ENCODE data around the gene SEC61G.

SEC61G gene

GRCh38 chr7:54758702-54759592 is at the start of gene SEC61G:
TSS of gene SEC61G (minus strand) at chr7:54759211. CDS start at chr7:54757588, 1,623 bp downstream.
- DNase-seq (ENCODE audit: low read depth): peak; percentile 91

GRCh38 chr7:54802841-54803240 is 43.8 kb upstream of the SEC61G start:
- no peak for DNase-seq (ENCODE audit: low read depth)

DNA sequence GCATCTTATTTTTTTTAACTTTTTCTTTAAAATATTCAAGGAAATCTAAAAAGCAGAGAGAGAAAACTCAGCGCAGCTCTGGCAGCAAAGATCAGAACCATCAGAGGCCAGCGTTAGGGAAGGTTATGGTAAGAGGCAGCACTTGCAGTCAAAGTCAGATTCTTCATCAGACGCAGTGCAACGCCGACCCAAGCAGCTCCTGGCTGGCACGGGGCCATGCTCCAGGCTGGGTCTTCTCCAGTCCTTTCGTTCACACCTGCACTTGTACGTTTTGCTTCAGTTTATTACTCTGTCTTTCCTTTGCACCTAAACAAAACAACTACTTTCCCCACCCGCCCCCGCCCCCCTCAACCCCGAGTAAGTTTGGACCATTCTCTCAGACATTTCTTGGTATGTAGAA is 43.1 kb upstream of the SEC61G start:
- DNase-seq (ENCODE audit: low read depth): no peak

DNA sequence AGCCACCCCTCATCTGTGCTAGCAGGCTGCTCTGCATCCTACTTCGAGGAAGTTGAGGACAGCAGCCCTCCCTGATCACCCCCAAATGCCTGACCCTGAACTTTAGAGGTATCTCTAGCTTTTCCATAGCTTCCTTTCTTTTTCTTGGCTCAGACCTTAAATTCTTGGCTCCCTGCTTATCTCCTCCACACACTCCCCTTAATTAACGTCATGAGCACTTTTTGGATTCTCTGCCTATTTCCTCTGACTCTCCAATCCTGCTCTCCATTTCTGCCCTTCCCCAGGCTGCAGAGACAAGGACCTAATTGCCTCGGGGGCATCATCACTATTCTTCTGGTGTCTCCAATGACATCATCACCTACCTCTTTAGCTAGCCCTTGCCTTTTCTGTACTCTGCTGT is 40.8 kb upstream of the SEC61G start:
- DNase-seq (ENCODE audit: low read depth): no peak

DNA sequence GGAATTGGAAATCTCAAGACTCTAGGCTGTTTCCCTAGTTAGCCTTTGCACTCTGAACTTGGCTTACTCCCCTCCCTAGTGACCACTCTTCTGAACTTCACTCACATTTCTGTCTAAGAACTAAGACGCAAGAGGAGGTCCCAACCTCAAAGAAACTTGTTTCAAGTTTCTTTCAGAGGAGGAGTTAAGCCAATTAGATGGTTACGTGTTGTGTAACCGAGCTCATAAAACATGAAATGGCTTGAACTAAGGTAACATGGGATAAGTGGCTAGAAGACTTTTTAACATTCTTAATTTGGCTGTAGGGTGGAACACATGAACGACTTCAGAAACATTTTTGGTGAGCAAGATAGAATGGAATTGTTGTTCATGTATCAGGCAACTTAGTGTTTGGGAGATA is 39.5 kb upstream of the SEC61G start:
- DNase-seq (ENCODE audit: low read depth): no peak

GRCh38 chr7:54796853-54797252 is 37.8 kb upstream of the SEC61G start:
- DNase-seq (ENCODE audit: low read depth): no peak

DNA sequence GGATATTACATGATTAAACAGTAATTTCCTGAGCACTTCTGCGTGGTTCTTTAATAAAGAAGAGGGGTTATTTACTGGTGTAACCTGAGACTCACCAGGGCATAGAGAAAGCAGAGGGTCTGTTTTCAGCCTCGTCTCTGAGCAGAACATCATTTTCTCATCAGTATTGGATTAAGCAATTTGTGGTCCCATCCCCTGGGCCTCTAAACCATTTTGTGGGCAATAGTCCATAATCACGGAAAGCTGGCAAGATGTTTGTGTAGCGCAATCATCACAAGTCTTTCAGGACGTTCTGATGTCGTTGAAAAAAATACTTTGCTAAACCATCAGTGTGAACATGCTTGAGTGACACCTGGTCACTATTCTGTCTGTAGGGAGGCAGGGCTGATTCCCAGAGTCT is 37.1 kb upstream of the SEC61G start:
- no peak for DNase-seq (ENCODE audit: low read depth)

GRCh38 chr7:54792383-54792782 is 33.4 kb upstream of the SEC61G start:
- no peak for DNase-seq (ENCODE audit: low read depth)

- no peak for DNase-seq (ENCODE audit: low read depth)
These were observed 29.7 kb upstream of the SEC61G start for GRCh38 chr7:54788664-54789063.

GRCh38 chr7:54785261-54785660 is 26.2 kb upstream of the SEC61G start:
- DNase-seq (ENCODE audit: low read depth): no peak

DNA sequence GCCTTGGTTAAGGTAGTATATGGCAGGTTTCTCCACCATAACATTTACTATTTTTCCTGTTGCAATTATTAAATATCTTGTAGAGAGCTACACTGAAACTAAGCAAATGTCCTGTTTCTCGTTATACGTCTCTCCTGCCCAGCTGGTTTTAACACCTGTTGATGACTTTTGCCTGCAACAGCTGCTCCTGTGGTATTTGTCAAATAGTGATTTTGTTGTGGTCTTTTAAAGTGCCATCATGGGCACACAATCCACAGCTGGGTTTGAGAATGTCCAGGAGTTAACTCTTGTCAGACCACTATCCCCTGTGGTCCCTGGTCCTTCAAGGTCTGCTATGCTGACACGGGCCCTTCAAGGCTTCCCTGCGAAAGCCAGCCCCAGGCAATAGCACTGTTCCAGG is 24.9 kb upstream of the SEC61G start:
- DNase-seq (ENCODE audit: low read depth): no peak

DNA sequence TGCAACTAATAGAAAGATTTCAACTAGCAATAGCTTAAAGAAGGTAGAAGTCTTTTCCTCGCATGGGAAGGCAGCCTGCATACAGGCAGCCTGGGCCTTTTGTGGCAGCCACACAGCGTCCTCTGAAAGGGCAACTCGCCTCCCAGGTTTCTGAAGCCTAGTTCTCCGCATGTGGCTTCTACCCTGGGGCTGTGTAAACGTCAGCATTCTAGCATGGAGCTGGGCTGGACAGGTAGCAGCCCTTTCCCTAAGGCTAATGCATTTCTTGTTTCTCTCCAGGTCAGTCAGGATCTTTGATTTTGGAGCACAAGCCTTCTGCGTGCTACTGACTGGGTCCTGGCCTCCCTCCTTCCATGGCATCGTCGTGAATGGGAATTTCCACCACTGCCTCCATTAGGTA is 23.8 kb upstream of the SEC61G start:
- DNase-seq (ENCODE audit: low read depth): no peak

DNA sequence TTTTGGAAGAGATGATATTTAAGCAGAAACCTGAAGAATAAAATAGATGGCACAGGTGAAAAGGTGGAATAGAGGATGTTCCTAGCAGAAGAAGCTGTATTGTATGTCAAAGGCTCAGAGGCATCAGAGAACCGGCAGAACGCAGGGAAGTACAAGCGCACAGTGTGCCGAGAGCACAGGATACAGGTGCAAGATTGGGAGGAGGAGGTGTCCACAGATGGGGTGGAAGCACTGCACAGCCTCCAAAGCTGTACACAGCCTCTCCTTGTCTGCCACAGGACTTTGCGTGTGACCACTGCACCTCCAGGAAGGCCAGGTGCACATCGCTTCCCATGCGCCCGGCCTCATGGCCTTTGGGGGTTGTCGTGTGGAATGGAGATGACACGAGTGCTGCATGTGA is 23.3 kb upstream of the SEC61G start:
- DNase-seq (ENCODE audit: low read depth): no peak

DNA sequence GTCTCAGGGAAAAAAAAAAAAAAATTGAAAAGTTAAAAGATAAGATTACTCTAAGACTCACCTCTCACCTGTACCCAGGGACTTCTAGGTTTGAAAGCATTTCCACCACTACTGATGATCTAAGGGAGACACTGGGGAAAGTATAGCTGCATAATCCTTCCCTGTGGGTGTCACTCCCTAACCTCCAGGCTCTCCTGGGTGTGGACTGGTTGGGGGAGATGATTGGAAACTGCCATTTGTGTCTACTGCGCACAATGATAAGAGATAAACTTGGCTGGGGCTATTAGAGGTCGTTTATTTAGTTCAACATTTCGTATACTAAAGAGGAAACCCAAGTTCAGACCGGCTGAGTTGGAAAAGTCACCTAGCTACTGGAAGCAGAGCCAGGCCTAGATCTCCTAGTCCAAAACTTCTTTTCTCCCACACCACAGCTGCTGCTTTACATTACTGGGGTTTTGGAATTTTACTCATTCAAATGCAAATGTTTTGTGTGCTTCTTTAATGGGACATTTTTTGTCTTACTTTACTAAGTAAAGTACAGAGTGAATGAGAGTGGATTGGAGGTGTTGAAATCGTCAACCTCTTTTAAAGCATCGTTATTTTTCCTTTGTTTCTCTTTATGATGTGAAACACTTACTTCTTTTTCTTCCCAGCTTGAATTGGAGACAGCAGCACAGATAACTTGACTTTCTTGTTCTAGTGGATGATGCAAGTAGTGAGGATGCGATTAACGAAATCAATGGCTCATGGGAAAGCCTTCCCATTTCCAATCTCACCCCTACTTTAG is 22.3 kb upstream of the SEC61G start:
- no peak for DNase-seq (ENCODE audit: low read depth)

- no peak for DNase-seq (ENCODE audit: low read depth)
These were observed 21.5 kb upstream of the SEC61G start for GRCh38 chr7:54780490-54780889.

- DNase-seq (ENCODE audit: low read depth): no peak
These were observed 19.9 kb upstream of the SEC61G start for GRCh38 chr7:54778696-54779540.

DNA sequence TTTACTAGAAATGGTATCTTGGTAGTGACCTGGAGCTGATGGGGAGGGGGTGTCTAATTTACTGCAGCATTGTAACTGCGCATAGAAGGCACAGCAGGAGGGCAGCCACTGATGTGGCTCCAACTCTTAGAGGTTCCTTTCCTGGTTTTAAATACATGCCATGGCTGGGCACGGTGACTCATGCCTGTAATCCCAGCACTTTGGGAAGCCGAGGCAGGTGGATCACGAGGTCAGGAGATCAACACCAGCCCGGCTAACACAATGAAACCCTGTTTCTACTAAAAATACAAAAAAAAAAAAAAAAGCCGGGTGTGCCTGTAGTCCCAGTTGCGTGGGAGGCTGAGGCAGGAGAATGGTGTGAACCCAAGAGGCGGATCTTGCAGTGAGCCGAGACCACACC is 19.2 kb upstream of the SEC61G start:
- no peak for DNase-seq (ENCODE audit: low read depth)

- no peak for DNase-seq (ENCODE audit: low read depth)
These were observed 16.1 kb upstream of the SEC61G start for GRCh38 chr7:54774785-54775740.

DNA sequence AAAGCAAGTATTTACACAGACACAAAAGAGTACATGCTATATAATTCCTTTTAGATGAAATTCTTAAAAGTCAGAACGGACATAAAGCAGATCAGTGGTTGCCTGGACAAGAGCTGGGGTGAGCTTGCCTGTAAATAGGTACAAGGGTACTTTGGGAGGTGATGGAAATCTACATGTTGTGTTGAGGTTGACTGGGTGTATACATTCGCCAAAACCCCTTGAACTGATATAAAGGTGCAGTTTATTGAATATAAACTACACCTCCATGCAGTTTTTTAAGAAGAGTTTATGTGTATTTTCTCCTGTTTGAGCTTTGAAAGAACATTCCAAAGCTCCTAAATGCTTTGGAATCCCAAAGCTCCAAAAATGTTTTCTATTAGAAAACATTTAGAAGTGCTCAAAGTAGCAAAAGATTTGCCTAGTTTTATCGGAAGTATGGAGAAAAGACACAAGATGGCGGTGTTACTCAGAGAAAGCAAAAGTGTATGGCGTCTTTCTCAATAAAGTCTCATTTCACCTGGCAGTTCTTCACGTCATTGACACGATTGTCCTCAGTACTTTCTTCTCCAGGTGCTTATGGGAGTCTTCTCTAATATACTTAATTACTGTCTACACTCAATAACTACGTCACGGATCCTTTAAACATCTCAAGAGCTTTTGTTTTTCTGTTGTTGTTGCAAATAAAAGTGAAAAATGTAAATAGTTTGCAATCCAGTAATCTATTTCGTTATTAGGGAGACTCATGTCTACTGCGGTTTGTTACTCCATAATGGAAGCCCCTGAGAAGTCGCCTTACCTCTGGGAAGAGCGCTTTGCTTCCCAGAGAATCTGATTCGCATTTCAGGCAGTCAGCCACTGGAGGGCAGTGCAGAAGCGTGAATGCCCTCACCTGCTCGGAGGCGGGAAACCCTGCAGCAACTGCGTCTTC is 14.7 kb upstream of the SEC61G start:
- peak; percentile 37 for DNase-seq (ENCODE audit: low read depth)

DNA sequence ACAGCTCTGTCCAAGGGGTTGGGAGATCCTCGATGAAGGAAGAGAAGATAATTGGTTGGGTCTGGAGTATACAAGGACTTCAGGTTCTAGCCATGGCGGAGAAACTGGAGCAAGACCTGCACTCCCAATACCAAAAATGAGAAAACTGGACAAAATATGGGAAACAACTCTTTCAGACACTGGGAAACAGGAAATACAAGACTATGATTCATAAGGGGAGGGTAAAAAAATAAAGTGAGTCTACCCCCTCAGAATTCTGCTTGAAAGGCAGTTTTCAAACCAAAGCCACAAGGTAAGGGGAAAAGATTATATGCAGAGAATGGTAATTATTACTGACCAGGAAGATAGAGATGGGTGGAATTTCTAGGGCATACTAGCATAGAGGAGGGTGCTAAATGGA is 10.2 kb upstream of the SEC61G start:
- no peak for DNase-seq (ENCODE audit: low read depth)

All from activated T-helper 1 cell treated with Interleukin-2 at 50 U/mL for 16 hours (primary cell).